ENCODE measurements around the gene SMIM45.

SMIM45 gene

GRCh38 chr22:41963453-41964111, 11.6 kb downstream of the SMIM45 start:
- Histone ChIP-seq H3K36me3 (ENCODE audit: control insufficient read depth, insufficient read depth, low read length) (no peaks in the 10 kb centered on the region), H3K79me2 (no peaks in the 10 kb centered on the region), H2AFZ (no peak overlapping the region), H3K4me1 (peaks cover 3% of the 10 kb centered on the region), H3K27ac (no peak overlapping the region), H3K9me3 (ENCODE audit: control insufficient read depth, low read length) (no peaks in the 10 kb centered on the region), H3K4me3 (ENCODE audit: low read depth, low read length) (no peak overlapping the region), H3K9ac (no peak overlapping the region), H3K4me2 (ENCODE audit: low read length) (no peak overlapping the region), H3K27me3 (ENCODE audit: control insufficient read depth, insufficient read depth, low read length) (no peaks in the 10 kb centered on the region)
- TF ChIP-seq, protein P1, sequence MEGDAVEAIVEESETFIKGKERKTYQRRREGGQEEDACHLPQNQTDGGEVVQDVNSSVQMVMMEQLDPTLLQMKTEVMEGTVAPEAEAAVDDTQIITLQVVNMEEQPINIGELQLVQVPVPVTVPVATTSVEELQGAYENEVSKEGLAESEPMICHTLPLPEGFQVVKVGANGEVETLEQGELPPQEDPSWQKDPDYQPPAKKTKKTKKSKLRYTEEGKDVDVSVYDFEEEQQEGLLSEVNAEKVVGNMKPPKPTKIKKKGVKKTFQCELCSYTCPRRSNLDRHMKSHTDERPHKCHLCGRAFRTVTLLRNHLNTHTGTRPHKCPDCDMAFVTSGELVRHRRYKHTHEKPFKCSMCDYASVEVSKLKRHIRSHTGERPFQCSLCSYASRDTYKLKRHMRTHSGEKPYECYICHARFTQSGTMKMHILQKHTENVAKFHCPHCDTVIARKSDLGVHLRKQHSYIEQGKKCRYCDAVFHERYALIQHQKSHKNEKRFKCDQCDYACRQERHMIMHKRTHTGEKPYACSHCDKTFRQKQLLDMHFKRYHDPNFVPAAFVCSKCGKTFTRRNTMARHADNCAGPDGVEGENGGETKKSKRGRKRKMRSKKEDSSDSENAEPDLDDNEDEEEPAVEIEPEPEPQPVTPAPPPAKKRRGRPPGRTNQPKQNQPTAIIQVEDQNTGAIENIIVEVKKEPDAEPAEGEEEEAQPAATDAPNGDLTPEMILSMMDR (IDR thresholded peaks at IDR 0.05), result no peak

DNA sequence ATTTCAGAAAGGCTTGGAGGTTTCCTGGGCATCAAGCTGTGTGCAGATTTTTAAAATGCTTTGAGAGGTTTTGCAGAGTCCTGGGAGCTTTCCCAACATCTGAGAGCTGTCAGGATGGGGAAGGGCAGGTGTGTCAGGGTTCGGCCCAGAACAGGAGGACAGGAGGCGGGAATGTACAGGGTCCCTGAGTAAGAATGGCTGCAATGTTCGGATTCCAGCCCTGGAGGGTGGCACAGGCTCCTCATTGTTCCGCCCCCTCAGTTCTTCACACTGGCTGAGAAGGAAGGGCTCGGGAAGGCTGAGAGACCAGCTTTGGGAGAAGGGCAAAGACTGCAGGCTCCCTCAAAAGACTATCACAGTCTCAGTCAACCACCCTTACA, 12.2 kb downstream of the SMIM45 start:
- H3K79me2 ChIP-seq, result no peaks in the 10 kb centered on the region
- H3K27ac ChIP-seq, result no peak overlapping the region
- no peaks in the 10 kb centered on the region for H3K9me3 ChIP-seq (ENCODE audit: control insufficient read depth, low read length)
- H3K9ac ChIP-seq, result no peak overlapping the region
- H3K4me3 ChIP-seq (ENCODE audit: low read depth, low read length), result no peak overlapping the region
- H3K4me1 ChIP-seq, result peaks cover 3% of the 10 kb centered on the region
- H2AFZ ChIP-seq, result no peak overlapping the region
- no peak overlapping the region for H3K4me2 ChIP-seq (ENCODE audit: low read length)
- no peaks in the 10 kb centered on the region for H3K27me3 ChIP-seq (ENCODE audit: control insufficient read depth, insufficient read depth, low read length)
- TF ChIP-seq, protein P1 (IDR thresholded peaks at IDR 0.05), result no peak
- no peaks in the 10 kb centered on the region for H3K36me3 ChIP-seq (ENCODE audit: control insufficient read depth, insufficient read depth, low read length)

- TF ChIP-seq, protein P1 (IDR thresholded peaks at IDR 0.05), result no peak
These were observed 14.3 kb downstream of the SMIM45 start for GRCh38 chr22:41966225-41966606.

GRCh38 chr22:41966607-41967240, 14.8 kb downstream of the SMIM45 start:
- peak overlapping the region; percentile 57 for H2AFZ ChIP-seq
- no peak overlapping the region for H3K27ac ChIP-seq
- H3K9ac ChIP-seq, result no peak overlapping the region
- H3K36me3 ChIP-seq (ENCODE audit: control insufficient read depth, insufficient read depth, low read length), result no peaks in the 10 kb centered on the region
- TF ChIP-seq, protein P1 (IDR thresholded peaks at IDR 0.05), result peak; percentile 32
- no peaks in the 10 kb centered on the region for H3K79me2 ChIP-seq
- no peaks in the 10 kb centered on the region for H3K27me3 ChIP-seq (ENCODE audit: control insufficient read depth, insufficient read depth, low read length)
- no peak overlapping the region for H3K4me2 ChIP-seq (ENCODE audit: low read length)
- H3K4me3 ChIP-seq (ENCODE audit: low read depth, low read length), result no peak overlapping the region
- no peaks in the 10 kb centered on the region for H3K9me3 ChIP-seq (ENCODE audit: control insufficient read depth, low read length)
- H3K4me1 ChIP-seq, result no peaks in the 10 kb centered on the region

More at GRCh38 chr22:41966225-41966606, 14.3 kb downstream of the SMIM45 start:
- no peaks in the 10 kb centered on the region for H3K4me1 ChIP-seq
- H3K36me3 ChIP-seq (ENCODE audit: control insufficient read depth, insufficient read depth, low read length), result no peaks in the 10 kb centered on the region
- no peak overlapping the region for H3K27ac ChIP-seq
- H3K4me2 ChIP-seq (ENCODE audit: low read length), result no peak overlapping the region
- H3K9me3 ChIP-seq (ENCODE audit: control insufficient read depth, low read length), result no peaks in the 10 kb centered on the region
- H3K27me3 ChIP-seq (ENCODE audit: control insufficient read depth, insufficient read depth, low read length), result no peaks in the 10 kb centered on the region
- H2AFZ ChIP-seq, result peak overlapping the region; percentile 57
- no peaks in the 10 kb centered on the region for H3K79me2 ChIP-seq
- no peak overlapping the region for H3K4me3 ChIP-seq (ENCODE audit: low read depth, low read length)
- no peak overlapping the region for H3K9ac ChIP-seq

- H3K27me3 ChIP-seq (ENCODE audit: control insufficient read depth, insufficient read depth, low read length), result no peaks in the 10 kb centered on the region
- no peak overlapping the region for H2AFZ ChIP-seq
- TF ChIP-seq, protein P1 (IDR thresholded peaks at IDR 0.05), result no peak
- H3K9ac ChIP-seq, result no peak overlapping the region
- H3K4me2 ChIP-seq (ENCODE audit: low read length), result no peak overlapping the region
- H3K4me3 ChIP-seq (ENCODE audit: low read depth, low read length), result no peak overlapping the region
- no peaks in the 10 kb centered on the region for H3K79me2 ChIP-seq
- H3K27ac ChIP-seq, result no peak overlapping the region
- H3K36me3 ChIP-seq (ENCODE audit: control insufficient read depth, insufficient read depth, low read length), result no peaks in the 10 kb centered on the region
- H3K4me1 ChIP-seq, result no peaks in the 10 kb centered on the region
- no peaks in the 10 kb centered on the region for H3K9me3 ChIP-seq (ENCODE audit: control insufficient read depth, low read length)
These were observed 16.7 kb downstream of the SMIM45 start for GRCh38 chr22:41968601-41969000.

All from parathyroid adenoma (tissue), 2 donors.